AG09319 (cell line): ENCODE results near the gene CYB5D1.

Experiments
- DNase-seq: peaks from one replicate; pipeline ENCODE4 v3.0.0-alpha.2; 2010; ENCODE audit warnings: low read depth; ENCODE audit errors: extremely low read depth
- TF ChIP-seq, protein P1 (sequence below): IDR thresholded peaks from 2 replicates; pipeline ENCODE4 v1.5.1; 2011; ENCODE audit warnings: low read depth, mild to moderate bottlenecking, inconsistent platforms, low read length, moderate library complexity

Gene CYB5D1

DNA sequence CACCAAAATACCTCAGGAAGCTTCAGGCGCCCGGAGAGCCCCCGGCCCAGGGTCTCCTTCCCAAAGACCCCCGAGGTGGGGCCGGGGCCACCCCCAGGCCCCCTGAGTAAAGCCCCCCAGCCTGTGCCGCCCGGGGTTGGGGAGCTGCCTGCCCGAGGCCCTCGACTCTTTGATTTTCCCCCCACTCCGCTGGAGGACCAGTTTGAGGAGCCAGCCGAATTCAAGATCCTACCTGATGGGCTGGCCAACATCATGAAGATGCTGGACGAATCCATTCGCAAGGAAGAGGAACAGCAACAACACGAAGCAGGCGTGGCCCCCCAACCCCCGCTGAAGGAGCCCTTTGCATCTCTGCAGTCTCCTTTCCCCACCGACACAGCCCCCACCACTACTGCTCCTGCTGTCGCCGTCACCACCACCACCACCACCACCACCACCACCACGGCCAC lies 9.6 kb upstream of the CYB5D1 start:
- DNase-seq, result no peak
- TF ChIP-seq, protein P1, sequence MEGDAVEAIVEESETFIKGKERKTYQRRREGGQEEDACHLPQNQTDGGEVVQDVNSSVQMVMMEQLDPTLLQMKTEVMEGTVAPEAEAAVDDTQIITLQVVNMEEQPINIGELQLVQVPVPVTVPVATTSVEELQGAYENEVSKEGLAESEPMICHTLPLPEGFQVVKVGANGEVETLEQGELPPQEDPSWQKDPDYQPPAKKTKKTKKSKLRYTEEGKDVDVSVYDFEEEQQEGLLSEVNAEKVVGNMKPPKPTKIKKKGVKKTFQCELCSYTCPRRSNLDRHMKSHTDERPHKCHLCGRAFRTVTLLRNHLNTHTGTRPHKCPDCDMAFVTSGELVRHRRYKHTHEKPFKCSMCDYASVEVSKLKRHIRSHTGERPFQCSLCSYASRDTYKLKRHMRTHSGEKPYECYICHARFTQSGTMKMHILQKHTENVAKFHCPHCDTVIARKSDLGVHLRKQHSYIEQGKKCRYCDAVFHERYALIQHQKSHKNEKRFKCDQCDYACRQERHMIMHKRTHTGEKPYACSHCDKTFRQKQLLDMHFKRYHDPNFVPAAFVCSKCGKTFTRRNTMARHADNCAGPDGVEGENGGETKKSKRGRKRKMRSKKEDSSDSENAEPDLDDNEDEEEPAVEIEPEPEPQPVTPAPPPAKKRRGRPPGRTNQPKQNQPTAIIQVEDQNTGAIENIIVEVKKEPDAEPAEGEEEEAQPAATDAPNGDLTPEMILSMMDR, result no peak

DNA sequence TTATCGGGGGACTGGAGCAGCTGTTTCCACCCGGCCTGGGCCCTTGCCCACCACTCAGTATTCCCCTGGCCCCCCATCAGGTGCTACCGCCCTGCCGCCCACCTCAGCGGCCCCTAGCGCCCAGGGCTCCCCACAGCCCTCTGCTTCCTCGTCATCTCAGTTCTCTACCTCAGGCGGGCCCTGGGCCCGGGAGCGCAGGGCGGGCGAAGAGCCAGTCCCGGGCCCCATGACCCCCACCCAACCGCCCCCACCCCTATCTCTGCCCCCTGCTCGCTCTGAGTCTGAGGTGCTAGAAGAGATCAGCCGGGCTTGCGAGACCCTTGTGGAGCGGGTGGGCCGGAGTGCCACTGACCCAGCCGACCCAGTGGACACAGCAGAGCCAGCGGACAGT lies 9.1 kb upstream of the CYB5D1 start:
- DNase-seq, result no peak
- TF ChIP-seq, protein P1, result no peak

DNA sequence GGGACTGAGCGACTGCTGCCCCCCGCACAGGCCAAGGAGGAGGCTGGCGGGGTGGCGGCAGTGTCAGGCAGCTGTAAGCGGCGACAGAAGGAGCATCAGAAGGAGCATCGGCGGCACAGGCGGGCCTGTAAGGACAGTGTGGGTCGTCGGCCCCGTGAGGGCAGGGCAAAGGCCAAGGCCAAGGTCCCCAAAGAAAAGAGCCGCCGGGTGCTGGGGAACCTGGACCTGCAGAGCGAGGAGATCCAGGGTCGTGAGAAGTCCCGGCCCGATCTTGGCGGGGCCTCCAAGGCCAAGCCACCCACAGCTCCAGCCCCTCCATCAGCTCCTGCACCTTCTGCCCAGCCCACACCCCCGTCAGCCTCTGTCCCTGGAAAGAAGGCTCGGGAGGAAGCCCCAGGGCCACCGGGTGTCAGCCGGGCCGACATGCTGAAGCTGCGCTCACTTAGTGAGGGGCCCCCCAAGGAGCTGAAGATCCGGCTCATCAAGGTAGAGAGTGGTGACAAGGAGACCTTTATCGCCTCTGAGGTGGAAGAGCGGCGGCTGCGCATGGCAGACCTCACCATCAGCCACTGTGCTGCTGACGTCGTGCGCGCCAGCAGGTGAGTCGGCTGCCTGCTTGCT lies 8.6 kb upstream of the CYB5D1 start:
- TF ChIP-seq, protein P1, result no peak
- DNase-seq, result no peak

DNA sequence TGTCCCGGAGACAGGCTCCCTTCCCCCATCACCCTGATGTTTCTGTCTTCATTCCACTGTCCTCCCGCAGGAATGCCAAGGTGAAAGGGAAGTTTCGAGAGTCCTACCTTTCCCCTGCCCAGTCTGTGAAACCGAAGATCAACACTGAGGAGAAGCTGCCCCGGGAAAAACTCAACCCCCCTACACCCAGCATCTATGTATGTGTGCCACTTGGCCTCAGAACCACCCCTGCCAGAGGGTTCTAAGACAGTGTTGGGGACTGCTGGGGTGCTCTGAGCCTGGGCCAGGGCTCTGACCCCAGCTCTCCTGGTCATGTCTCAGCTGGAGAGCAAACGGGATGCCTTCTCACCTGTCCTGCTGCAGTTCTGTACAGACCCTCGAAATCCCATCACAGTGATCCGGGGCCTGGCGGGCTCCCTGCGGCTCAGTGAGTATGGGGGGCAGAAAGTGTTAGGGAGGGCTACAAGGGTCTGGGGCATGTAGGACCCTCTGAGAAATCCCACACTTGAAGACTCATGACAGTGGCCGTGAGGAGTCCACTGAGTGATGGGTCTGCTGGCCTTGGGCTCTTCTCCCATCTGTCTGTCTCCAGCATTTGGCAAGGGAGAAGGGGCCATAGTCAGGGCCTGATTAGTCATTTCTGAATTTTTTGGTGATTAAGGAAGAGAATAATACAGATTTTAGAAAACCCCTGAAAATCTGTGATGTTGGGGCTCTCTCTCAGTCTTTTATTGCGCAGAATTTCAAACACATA lies 7.9 kb upstream of the CYB5D1 start:
- no peak for DNase-seq
- TF ChIP-seq, protein P1, result no peak

DNA sequence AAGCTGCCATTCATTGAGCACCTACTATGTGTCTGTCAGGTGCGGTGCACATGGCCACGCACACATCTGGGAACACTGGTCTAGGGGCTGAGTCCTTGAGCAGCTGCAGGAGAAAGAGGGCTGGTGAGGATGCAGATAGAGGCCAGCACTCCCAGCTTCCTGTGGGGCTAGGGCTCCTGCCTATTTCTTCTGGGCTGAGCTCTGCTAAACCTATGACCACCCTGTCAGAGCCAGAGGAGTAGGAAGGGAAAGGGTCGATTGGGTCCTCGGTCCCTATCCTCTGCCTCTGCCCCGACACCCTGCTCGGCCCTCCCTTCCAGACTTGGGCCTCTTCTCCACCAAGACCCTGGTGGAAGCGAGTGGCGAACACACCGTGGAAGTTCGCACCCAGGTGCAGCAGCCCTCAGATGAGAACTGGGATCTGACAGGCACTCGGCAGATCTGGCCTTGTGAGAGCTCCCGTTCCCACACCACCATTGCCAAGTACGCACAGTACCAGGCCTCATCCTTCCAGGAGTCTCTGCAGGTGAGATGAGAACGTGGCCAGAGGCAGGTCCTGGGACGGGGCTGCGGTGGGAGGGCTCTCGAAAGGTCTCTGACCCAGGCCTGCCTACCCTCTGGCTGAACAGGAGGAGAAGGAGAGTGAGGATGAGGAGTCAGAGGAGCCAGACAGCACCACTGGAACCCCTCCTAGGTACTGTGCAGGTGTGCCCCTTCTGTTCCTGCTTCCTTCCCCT lies 6.9 kb upstream of the CYB5D1 start:
- DNase-seq, result no peak
- TF ChIP-seq, protein P1, result no peak

DNA sequence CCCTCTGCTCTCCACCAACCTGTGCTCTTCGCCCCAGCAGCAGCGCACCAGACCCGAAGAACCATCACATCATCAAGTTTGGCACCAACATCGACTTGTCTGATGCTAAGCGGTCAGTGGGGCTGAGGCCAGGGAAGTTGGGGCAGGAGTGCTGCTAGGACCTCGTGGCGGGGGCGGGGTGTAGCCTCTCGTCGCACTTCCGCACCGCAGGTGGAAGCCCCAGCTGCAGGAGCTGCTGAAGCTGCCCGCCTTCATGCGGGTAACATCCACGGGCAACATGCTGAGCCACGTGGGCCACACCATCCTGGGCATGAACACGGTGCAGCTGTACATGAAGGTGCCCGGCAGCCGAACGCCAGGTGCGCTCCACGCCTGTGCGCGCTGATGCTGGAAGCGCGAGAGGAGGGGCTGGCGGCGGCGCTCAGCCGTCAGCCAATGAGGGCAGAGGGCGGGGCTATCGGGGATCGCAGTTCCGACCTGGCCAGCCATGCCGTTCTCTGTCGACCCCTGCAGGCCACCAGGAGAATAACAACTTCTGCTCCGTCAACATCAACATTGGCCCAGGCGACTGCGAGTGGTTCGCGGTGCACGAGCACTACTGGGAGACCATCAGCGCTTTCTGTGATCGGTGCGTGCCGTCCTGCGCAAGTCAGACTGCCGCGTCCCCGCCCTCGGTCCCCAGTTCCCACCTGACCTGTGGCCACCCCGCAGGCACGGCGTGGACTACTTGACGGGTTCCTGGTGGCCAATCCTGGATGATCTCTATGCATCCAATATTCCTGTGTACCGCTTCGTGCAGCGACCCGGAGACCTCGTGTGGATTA lies 6.2 kb upstream of the CYB5D1 start:
- TF ChIP-seq, protein P1, result peak; percentile 91
- DNase-seq, result no peak
